ENCODE measurements around the gene ACVR1B.

DNA sequence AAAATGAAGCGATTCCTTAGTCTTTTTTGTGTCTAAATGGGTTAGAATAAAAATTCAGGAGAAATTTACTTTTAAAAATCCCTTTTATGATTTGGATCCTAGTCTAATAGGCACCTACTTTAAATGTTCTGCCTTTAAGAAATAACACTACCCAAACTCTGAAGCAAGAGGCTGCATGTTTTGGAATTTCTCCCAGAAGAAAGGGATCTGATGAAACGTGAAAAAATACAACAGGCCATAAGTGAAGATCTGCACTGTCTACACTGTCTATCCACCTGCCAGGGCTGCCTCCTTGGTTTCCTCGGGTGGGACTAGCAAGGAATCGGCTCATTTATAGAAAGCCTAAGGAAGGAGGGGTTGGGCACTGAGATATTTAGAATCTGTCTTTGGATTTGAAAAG, 22.1 kb downstream of the ACVR1B start:
- TF ChIP-seq, protein P1, sequence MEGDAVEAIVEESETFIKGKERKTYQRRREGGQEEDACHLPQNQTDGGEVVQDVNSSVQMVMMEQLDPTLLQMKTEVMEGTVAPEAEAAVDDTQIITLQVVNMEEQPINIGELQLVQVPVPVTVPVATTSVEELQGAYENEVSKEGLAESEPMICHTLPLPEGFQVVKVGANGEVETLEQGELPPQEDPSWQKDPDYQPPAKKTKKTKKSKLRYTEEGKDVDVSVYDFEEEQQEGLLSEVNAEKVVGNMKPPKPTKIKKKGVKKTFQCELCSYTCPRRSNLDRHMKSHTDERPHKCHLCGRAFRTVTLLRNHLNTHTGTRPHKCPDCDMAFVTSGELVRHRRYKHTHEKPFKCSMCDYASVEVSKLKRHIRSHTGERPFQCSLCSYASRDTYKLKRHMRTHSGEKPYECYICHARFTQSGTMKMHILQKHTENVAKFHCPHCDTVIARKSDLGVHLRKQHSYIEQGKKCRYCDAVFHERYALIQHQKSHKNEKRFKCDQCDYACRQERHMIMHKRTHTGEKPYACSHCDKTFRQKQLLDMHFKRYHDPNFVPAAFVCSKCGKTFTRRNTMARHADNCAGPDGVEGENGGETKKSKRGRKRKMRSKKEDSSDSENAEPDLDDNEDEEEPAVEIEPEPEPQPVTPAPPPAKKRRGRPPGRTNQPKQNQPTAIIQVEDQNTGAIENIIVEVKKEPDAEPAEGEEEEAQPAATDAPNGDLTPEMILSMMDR (IDR thresholded peaks at IDR 0.05), result no peak
- TF ChIP-seq POLR2A (IDR thresholded peaks at IDR 0.05) (no peak), EP300 (IDR thresholded peaks at IDR 0.05) (no peak)
